ENCODE data around the gene ITGB2.

DNA sequence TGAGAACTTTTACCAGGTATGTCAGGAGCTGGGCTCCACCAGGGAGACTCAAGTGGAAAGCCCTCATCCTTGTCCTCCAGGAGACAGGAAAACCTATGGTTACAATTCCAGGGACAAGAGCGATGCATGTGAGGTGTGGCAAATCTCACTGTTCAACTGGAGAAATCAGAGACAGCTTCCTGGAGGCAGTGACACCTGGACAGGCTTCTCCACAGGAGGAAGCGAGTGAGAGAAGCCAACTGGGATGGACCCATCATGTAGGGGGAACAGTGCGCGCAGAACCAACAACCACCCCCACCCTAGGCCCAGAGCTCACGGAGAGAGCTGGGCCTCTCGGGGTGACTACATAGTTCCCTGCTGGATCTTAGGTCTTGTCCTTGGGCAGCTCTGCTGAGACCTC, 13.6 kb upstream of the ITGB2 start:
- TF ChIP-seq, protein P1, sequence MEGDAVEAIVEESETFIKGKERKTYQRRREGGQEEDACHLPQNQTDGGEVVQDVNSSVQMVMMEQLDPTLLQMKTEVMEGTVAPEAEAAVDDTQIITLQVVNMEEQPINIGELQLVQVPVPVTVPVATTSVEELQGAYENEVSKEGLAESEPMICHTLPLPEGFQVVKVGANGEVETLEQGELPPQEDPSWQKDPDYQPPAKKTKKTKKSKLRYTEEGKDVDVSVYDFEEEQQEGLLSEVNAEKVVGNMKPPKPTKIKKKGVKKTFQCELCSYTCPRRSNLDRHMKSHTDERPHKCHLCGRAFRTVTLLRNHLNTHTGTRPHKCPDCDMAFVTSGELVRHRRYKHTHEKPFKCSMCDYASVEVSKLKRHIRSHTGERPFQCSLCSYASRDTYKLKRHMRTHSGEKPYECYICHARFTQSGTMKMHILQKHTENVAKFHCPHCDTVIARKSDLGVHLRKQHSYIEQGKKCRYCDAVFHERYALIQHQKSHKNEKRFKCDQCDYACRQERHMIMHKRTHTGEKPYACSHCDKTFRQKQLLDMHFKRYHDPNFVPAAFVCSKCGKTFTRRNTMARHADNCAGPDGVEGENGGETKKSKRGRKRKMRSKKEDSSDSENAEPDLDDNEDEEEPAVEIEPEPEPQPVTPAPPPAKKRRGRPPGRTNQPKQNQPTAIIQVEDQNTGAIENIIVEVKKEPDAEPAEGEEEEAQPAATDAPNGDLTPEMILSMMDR (IDR thresholded peaks at IDR 0.05), result no peak
- TF ChIP-seq POLR2A (IDR thresholded peaks at IDR 0.05) (no peak), POLR2AphosphoS5 (IDR thresholded peaks at IDR 0.05; ENCODE audit: insufficient read depth in 1 of 2, low read depth in 1 of 2) (no peak)
